ENCODE data around the gene PAQR9. TPM values are rescaled to one million over a fixed set of nuclear protein-coding genes. Genes with fewer than 3 reads are reported as not detected.

The PAQR9 gene
- total RNA-seq (2022; extraction: Qiagen RNA extraction) = 1.7 to 2.4 TPM (median 1.8 TPM) in 5 replicates

GRCh38 chr3:142963516-142964448, at the start of gene PAQR9:
PAQR9 (minus strand) TSS chr3:142963674; CDS start chr3:142963336, 338 bp downstream.

GRCh38 chr3:143001369-143002082, 38.1 kb upstream of the PAQR9 start, which contains the start of gene U2SURP:
U2SURP (plus strand) TSS chr3:143001570; CDS start chr3:143001629, 59 bp downstream.

Other genes with a start within 250 kb of the PAQR9 start
- 5.3 to 8.6 TPM (median 7.0 TPM) in 5 replicates for gene TRPC1, start 239.6 kb downstream of the PAQR9 start, total RNA-seq (2022; extraction: Qiagen RNA extraction)
- gene PCOLCE2, start 74.6 kb downstream of the PAQR9 start, total RNA-seq (2022; extraction: Qiagen RNA extraction) = 21.6 to 31.6 TPM (median 24.2 TPM) in 5 replicates
- 64.0 to 109 TPM (median 76.4 TPM) in 5 replicates for gene U2SURP, start 37.9 kb upstream of the PAQR9 start, total RNA-seq (2022; extraction: Qiagen RNA extraction)
- 0.97 to 1.6 TPM (median 1.4 TPM) in 5 replicates for gene CHST2, start 156.1 kb upstream of the PAQR9 start, total RNA-seq (2022; extraction: Qiagen RNA extraction)